HCT116 (cell line): ENCODE data around the gene RASAL2.

Experiments used
- EGR1 ChIP-seq: IDR thresholded peaks from 2 replicates; pipeline ENCODE4 v1.6.1; 2012; ENCODE audit warnings: low read depth
- POLR2A ChIP-seq: IDR thresholded peaks from 2 replicates; pipeline ENCODE4 v1.7.0; 2011; ENCODE audit warnings: borderline replicate concordance; ENCODE audit not compliant: insufficient read depth, insufficient read length; ENCODE audit errors: extremely low read depth
- TF ChIP-seq, protein P1 (sequence below), 3 experiments: fragments of 200-600 bp in 1 of 3; sonication (generic) in 1 of 3; IDR thresholded peaks in 2 of 3; conservative IDR thresholded peaks in 1 of 3; 2 replicates each; pipeline ENCODE4 v1.5.1; 2012 to 2017; ENCODE audit warnings: low read depth in 2 of 3, low read length in 2 of 3, antibody characterized with exemption in 1 of 3, borderline replicate concordance in 1 of 3, control low read depth in 1 of 3, mild to moderate bottlenecking in 1 of 3, mixed read lengths in 1 of 3, mixed run types in 1 of 3, moderate library complexity in 1 of 3; ENCODE audit not compliant: insufficient read depth in 1 of 3

DNA sequence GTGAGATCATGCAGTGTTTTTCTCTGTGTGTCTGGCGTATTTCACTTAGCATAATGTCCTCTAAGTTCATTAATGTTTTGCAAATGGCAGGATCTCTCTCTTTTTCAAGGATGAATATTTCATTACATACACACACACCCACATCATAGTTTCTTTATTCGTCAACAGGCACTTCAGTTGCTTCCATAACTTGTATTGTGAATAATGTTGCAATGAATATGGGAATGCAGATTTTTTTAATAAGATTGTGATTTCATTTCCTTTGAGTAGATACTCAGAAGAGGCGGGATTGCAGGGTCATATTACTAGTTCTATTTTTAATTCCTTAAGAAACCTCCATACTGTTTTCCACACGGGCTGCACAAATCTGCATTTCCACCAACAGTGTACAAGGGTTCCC lies 268.8 kb downstream of the RASAL2 start:
- TF ChIP-seq POLR2A (no peak), EGR1 (no peak)
- TF ChIP-seq, protein P1, sequence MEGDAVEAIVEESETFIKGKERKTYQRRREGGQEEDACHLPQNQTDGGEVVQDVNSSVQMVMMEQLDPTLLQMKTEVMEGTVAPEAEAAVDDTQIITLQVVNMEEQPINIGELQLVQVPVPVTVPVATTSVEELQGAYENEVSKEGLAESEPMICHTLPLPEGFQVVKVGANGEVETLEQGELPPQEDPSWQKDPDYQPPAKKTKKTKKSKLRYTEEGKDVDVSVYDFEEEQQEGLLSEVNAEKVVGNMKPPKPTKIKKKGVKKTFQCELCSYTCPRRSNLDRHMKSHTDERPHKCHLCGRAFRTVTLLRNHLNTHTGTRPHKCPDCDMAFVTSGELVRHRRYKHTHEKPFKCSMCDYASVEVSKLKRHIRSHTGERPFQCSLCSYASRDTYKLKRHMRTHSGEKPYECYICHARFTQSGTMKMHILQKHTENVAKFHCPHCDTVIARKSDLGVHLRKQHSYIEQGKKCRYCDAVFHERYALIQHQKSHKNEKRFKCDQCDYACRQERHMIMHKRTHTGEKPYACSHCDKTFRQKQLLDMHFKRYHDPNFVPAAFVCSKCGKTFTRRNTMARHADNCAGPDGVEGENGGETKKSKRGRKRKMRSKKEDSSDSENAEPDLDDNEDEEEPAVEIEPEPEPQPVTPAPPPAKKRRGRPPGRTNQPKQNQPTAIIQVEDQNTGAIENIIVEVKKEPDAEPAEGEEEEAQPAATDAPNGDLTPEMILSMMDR (IDR thresholded peaks at IDR 0.05 in 2 of 3, conservative IDR thresholded peaks at IDR 0.05 in 1 of 3; ENCODE audit: borderline replicate concordance in 1 of 3, insufficient read depth in 1 of 3, low read depth in 2 of 3, low read length in 2 of 3) = no peak
